Middle frontal gyrus (tissue), 1 donor: ENCODE data around the gene LCE2A.
"Not testable (repeated sequence)": the region's sequence is repeated elsewhere in the genome, so short reads cannot be mapped to it uniquely, and the experiment has no call there.

ENCODE experiments used
- DNase-seq: peaks from one replicate; pipeline ENCODE4 v3.0.0-alpha.2; 2015; ENCODE audit warnings: low spot score; ENCODE audit errors: extremely low spot score

The LCE2A gene

DNA sequence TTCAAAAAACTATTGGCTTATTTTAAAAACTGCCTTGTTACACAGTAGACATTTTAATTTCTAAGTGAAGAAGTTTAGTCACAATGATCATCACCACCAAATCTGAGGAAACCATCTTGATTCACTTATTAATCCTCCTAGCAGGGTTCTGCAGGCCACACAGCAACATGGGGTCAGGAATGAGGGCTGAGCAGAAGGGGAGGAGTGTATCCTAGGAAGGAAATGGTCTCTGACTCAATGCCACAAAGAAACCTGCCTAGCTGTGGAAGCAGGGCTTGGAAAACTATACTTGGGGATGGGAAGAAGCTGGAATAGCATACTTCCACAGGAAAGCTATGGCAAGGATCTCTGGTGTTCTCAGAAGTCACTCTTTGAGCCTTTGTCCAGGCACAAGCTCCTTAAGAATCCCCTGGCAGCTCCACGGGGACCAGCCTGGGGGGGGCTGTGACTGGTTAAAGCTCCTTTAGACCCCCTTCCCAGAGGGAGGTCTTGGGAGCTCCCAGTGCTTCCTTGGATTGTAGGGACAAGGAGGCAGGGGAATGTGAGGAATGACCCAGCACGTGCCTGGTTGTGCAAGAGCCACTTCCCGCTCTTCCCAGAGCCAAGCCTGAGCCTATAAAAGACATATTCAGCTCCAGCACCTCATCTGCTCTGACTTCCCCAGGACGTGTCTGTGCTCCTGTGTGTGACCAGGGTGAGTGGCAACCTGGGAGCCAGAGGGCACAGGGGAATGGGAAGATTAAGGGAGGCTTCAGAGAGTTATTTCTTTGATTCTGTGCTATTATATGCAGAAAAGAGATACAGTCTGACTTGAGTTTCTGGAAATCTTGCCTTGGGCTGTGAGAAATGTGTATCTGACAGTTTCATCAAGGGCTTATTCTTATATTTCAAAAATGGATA is at the start of gene LCE2A:
LCE2A (plus strand) TSS at position 645 of the 900 bp plus-strand sequence. CDS start 557 bp downstream, outside the sequence.
- DNase-seq, result no peak

GRCh38 chr1:152654110-152654509 is 44.0 kb upstream of the LCE2A start:
- DNase-seq, result peak; percentile 16

GRCh38 chr1:152656459-152656858 is 41.7 kb upstream of the LCE2A start:
- DNase-seq, result no peak

DNA sequence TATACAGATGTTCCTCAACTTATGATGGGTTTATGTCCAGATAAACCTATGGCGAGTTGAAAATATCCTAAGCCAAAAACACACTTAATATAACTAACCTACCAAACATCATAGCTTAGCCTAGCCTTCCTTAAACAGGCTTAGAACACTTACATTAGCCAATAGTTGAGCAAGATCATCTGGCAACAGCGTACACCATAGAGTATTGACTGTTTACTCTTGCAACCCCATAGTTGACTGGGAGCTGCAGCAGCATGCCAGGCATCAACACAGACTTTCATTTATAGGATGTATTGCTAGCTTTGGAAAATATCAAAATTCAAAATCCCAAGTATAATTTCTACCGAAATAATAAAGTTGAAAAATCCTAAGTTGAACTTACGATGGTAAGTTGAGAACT is 40.5 kb upstream of the LCE2A start:
- DNase-seq, result no peak

GRCh38 chr1:152658649-152659048 is 39.5 kb upstream of the LCE2A start:
- DNase-seq, result no peak

DNA sequence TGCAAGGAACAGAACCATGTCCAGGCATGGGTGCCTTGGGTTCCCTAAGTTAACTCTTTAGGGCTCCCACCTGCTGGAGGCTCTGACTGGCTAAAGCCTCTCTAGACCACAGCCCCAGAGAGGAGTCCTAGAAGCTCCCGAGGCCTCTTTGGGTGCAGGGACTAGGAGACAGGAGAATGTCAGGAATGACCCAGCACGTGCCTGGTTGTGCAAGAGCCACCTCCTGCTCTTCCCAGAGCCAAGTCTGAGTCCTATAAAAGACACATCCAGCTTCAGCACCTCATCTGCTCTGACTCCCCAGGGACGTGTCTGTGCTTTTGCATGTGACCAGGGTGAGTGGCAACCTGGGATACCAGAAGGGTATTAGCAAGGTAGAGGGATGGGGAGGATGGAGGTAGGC is 35.0 kb upstream of the LCE2A start, which contains the start of gene LCE2D:
LCE2D (plus strand) TSS at position 283 of the 400 bp plus-strand sequence. CDS start 726 bp downstream, outside the sequence.
- DNase-seq, result no peak

- not testable (repeated sequence) for DNase-seq
These were observed 32.0 kb upstream of the LCE2A start for GRCh38 chr1:152666171-152666570.

GRCh38 chr1:152667648-152668047 is 30.5 kb upstream of the LCE2A start:
- peak; percentile 10 for DNase-seq

GRCh38 chr1:152673016-152673415 is 25.1 kb upstream of the LCE2A start:
- DNase-seq, result no peak

- not testable (repeated sequence) for DNase-seq
These were observed 23.2 kb upstream of the LCE2A start, which contains the start of gene LCE2C for GRCh38 chr1:152674983-152675382. LCE2C (plus strand) TSS chr1:152675279; CDS start chr1:152676016, 737 bp downstream.

DNA sequence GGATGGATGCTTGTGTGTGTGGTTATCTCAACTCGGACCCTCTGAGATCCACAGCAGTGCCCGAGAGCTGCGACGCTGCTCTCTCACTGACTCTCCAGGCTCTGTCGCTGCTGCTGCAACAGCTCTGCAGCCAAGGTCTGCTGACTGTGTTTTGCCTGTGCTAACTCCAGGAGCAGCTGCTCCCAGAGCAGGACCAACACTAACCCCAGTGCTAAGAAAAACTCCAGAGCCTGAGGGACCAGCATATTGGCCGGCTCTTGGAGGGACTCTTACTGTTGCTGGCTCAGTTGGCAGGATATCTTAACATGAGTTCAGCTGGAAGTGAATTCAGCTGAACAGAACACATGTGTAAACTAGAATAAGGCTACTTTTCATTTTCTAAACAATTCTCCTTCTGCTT is 18.7 kb upstream of the LCE2A start:
- DNase-seq, result no peak

GRCh38 chr1:152681616-152682015 is 16.5 kb upstream of the LCE2A start:
- DNase-seq, result peak; percentile 12

GRCh38 chr1:152683846-152684245 is 14.3 kb upstream of the LCE2A start:
- DNase-seq, result no peak

- DNase-seq, result not testable (repeated sequence)
These were observed 12.3 kb upstream of the LCE2A start, which contains the start of gene LCE2B for GRCh38 chr1:152685823-152686222. LCE2B (plus strand) TSS chr1:152686123; CDS start chr1:152686844, 721 bp downstream.

- no peak for DNase-seq
These were observed 1.6 kb downstream of the LCE2A start for GRCh38 chr1:152699746-152700145.

GRCh38 chr1:152707860-152708259 is 9.7 kb downstream of the LCE2A start, which contains the start of gene LCE4A:
LCE4A (plus strand) TSS chr1:152708160; CDS start chr1:152709076, 916 bp downstream.
- DNase-seq, result no peak

GRCh38 chr1:152718238-152718637 is 20.1 kb downstream of the LCE2A start:
- DNase-seq, result no peak

DNA sequence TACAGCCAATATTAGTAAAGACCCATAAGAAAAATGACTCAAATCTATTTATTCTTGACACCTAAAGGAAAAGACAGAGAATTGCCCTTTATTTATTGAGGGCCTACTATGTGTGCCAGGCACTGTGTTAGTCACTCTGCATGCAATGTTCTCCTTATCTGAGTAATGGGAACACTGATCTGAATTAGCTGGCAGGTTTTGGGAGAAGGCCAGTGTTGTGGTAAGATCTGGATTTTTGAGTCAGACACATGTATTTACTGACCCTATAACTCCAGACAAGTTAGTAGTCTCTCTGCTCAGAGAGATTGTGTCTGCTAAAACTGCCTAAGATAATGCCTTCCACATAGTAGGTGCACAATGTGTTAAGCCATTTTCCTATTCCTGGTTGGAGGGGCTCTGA is 27.1 kb downstream of the LCE2A start:
- DNase-seq, result no peak

DNA sequence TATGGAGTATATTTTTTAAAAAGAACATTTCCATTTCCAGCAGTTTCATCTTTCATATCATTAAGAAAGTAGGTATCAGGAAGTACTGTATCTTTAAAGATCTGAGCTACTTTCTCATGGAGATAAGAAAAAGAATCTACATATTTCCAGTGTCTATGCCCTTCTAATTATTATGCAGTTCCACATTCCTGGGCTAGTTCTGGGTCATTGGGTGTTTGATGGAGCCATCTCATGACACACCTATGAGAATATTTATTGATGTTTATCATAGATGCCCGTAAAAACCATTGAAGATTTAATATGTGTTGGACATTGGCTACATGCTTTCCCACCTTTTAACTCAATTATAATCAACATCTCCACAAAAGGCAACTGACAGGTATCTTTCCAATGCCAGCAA is 30.8 kb downstream of the LCE2A start:
- DNase-seq, result no peak

- no peak for DNase-seq
These were observed 37.5 kb downstream of the LCE2A start for GRCh38 chr1:152735648-152736047.

GRCh38 chr1:152737997-152738396 is 39.9 kb downstream of the LCE2A start:
- DNase-seq, result no peak

DNA sequence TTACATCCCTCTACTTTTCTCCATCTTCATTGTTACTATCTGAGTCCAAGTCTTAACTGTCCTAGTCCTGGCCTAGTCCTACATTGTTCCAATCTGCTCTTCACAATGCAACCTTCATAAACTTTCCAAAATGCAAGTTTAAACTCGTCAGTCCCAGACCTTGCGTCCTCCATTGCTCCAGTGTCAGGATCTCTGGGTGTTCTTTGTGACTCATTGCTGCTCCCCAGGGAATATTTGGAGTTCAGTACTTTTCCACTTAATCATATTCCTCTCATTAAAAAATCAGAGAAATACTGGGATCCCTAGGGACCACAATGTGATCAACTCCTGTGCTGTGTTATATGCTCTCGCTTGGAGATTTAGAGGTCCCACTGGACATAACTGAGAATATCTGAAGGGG is 41.7 kb downstream of the LCE2A start:
- DNase-seq, result no peak

DNA sequence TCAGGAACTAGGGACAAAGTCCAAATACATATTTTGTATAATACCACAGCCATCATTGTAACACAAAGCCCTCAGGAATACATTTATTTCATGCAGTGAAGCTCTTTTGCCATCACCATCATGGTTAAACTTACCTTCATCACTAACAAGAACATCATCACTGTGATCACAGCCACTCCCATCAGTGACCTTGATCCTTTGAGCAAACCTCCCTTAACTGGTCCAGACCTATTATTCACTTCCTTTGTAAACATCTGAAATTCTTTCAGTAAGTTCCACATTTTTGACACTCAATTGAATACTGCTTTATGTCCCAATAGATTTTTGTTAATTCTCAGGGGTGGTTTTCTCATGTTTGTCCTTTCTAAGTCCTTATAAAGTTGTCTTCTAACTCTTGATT is 43.5 kb downstream of the LCE2A start:
- DNase-seq, result no peak
